Ishikawa (cell line): ENCODE data around the gene TM4SF4.

ENCODE experiments used
- CEBPB ChIP-seq: IDR thresholded peaks from 2 replicates; pipeline ENCODE4 v1.6.1; 2012
- CREB1 ChIP-seq: IDR thresholded peaks from 2 replicates; pipeline ENCODE4 v1.6.1; 2012; ENCODE audit warnings: low read depth
- EGR1 ChIP-seq: IDR thresholded peaks from 2 replicates; pipeline ENCODE4 v1.6.1; 2012
- EP300 ChIP-seq: IDR thresholded peaks from 2 replicates; pipeline ENCODE4 v1.6.1; 2012; ENCODE audit warnings: borderline replicate concordance
- FOXM1 ChIP-seq: IDR thresholded peaks from 2 replicates; pipeline ENCODE4 v1.6.1; 2012; ENCODE audit warnings: low read depth, borderline replicate concordance
- MAX ChIP-seq: IDR thresholded peaks from 2 replicates; pipeline ENCODE4 v1.6.1; 2012
- NFIC ChIP-seq: IDR thresholded peaks from 2 replicates; pipeline ENCODE4 v1.6.1; 2012
- RAD21 ChIP-seq: IDR thresholded peaks from 2 replicates; pipeline ENCODE4 v1.6.1; 2012; ENCODE audit warnings: low read depth
- TAF1 ChIP-seq: IDR thresholded peaks from 2 replicates; pipeline ENCODE4 v1.6.1; 2012; ENCODE audit warnings: low read depth, mild to moderate bottlenecking
- TCF12 ChIP-seq: IDR thresholded peaks from 2 replicates; pipeline ENCODE4 v1.6.1; 2012; ENCODE audit warnings: low read depth
- TEAD4 ChIP-seq: IDR thresholded peaks from 2 replicates; pipeline ENCODE4 v1.6.1; 2012
- USF1 ChIP-seq: IDR thresholded peaks from 2 replicates; pipeline ENCODE4 v1.6.1; 2012
- YY1 ChIP-seq: IDR thresholded peaks from 2 replicates; pipeline ENCODE4 v1.6.1; 2012; ENCODE audit warnings: low read depth
- ZBTB7A ChIP-seq: IDR thresholded peaks from 2 replicates; pipeline ENCODE4 v1.6.1; 2012; ENCODE audit warnings: low read depth
- TF ChIP-seq, protein P1 (sequence below): IDR thresholded peaks from 2 replicates; pipeline ENCODE4 v1.6.1; 2012; ENCODE audit warnings: low read depth, mild to moderate bottlenecking

TM4SF4 gene

GRCh38 chr3:149501524-149501923 is 27.0 kb downstream of the TM4SF4 start:
- peak; percentile 60 for TF ChIP-seq CEBPB
- TF ChIP-seq TEAD4 = peak; percentile 81
- TF ChIP-seq TCF12 = peak; percentile 47; the same call in 1 of the 2 replicates
- TF ChIP-seq, protein P1, sequence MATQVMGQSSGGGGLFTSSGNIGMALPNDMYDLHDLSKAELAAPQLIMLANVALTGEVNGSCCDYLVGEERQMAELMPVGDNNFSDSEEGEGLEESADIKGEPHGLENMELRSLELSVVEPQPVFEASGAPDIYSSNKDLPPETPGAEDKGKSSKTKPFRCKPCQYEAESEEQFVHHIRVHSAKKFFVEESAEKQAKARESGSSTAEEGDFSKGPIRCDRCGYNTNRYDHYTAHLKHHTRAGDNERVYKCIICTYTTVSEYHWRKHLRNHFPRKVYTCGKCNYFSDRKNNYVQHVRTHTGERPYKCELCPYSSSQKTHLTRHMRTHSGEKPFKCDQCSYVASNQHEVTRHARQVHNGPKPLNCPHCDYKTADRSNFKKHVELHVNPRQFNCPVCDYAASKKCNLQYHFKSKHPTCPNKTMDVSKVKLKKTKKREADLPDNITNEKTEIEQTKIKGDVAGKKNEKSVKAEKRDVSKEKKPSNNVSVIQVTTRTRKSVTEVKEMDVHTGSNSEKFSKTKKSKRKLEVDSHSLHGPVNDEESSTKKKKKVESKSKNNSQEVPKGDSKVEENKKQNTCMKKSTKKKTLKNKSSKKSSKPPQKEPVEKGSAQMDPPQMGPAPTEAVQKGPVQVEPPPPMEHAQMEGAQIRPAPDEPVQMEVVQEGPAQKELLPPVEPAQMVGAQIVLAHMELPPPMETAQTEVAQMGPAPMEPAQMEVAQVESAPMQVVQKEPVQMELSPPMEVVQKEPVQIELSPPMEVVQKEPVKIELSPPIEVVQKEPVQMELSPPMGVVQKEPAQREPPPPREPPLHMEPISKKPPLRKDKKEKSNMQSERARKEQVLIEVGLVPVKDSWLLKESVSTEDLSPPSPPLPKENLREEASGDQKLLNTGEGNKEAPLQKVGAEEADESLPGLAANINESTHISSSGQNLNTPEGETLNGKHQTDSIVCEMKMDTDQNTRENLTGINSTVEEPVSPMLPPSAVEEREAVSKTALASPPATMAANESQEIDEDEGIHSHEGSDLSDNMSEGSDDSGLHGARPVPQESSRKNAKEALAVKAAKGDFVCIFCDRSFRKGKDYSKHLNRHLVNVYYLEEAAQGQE = no peak
- no peak for TF ChIP-seq USF1

DNA sequence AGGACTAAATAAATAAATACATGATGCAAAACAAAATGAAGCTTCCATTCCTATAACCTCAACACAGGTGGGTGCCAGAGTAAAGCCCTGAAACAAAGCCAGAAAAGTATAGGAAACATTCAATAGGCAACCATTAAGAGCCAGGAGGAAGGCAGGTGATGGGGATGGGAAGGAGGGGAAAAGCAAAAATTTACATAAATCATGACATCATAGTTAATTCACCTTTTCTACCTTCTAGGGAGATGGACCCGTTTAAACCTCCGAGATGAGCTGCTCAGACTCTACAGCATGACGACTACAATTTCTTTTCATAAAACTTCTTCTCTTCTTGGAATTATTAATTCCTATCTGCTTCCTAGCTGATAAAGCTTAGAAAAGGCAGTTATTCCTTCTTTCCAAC is 27.9 kb downstream of the TM4SF4 start:
- no peak for TF ChIP-seq USF1
- TF ChIP-seq RAD21 = no peak
- no peak for TF ChIP-seq EP300
- TF ChIP-seq TEAD4 = no peak
- no peak for TF ChIP-seq EGR1
- no peak for TF ChIP-seq CREB1

DNA sequence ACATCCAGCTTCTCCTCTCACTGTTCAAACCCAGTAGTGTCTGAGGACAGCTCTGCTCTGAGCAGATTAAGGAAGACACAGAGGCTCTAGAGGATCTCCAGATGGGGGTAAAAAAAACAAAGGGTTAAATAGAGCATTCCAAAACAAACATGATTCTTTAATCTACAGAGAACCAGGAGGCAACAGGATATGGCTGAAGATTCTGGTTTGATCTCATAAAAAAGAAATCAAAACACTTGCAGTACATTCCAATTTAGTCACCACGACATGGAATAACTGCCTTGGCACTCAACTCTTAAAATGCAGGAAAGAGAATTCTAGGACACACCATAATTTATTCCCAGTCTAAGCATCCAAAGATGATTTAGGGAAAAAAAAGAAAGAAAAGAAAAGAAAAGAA is 32.0 kb downstream of the TM4SF4 start:
- no peak for TF ChIP-seq TAF1
- no peak for TF ChIP-seq TCF12
- TF ChIP-seq EP300 = no peak
- TF ChIP-seq MAX = no peak
- TF ChIP-seq YY1 = no peak
- no peak for TF ChIP-seq CEBPB
- no peak for TF ChIP-seq FOXM1
- no peak for TF ChIP-seq TEAD4
- no peak for TF ChIP-seq EGR1
- no peak for TF ChIP-seq RAD21
- TF ChIP-seq, protein P1 = no peak
- no peak for TF ChIP-seq CREB1
- no peak for TF ChIP-seq ZBTB7A
- TF ChIP-seq NFIC = no peak
- no peak for TF ChIP-seq USF1

GRCh38 chr3:149506965-149507364 is 32.5 kb downstream of the TM4SF4 start:
- TF ChIP-seq, protein P1 = no peak
- TF ChIP-seq ZBTB7A = no peak
- no peak for TF ChIP-seq TAF1
- TF ChIP-seq TCF12 = no peak
- TF ChIP-seq MAX = no peak
- no peak for TF ChIP-seq USF1
- TF ChIP-seq EP300 = no peak
- no peak for TF ChIP-seq CREB1
- TF ChIP-seq NFIC = no peak
